HG02840 (cell line): Measurements from ENCODE around the gene RSL1D1.

Experiments used
- ATAC-seq: cut with Tn5 transposase; IDR thresholded peaks from one replicate; pipeline ENCODE4 v1.9.1; 2021; ENCODE audit warnings: mild to moderate bottlenecking, moderate library complexity, moderate number of reproducible peaks; ENCODE audit not compliant: unreplicated experiment, low FRiP score

Gene RSL1D1

DNA sequence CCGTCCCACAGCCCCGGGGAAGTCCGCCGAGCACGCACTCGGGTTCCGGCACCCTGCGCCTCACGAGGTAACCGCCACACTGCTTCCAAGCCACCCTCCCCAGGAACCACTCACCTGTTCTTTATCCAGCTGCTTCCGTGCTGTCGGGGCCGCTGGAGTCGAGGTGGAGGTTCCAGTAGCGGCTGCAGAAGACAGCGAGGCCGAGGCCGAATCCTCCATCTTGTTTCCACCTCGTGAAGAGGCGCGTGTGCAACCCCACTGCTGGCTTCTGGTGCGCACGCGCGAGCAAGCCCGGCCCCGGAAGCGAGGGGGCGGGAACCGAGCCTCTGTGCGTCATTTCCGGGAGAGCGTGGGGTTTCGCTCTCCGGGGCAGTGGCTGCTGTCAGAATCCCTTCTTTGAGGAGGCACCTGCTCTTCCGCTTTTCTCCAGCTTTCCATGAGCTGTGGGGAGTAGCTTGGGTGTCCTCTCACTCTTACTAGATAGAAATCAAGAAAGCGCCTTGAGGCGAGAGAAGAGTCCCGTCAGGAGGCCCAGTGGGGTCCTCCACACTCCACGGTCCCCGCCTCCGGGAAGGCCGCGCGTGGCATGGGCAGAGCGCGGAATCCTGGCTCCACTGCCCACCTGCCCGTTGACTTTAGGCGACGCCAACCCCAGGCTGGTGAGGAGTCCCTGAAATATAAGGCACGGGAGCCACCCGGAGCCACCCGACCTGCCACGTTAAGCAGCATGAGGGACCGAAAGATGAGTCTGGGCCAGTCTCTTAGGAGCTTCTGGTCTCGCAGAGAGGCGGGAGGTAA lies at the start of gene RSL1D1:
TSS of gene RSL1D1 (minus strand) at position 249 of the 798 bp plus-strand sequence. CDS start at position 219, 30 bp downstream.
- peak; percentile 87 for ATAC-seq

DNA sequence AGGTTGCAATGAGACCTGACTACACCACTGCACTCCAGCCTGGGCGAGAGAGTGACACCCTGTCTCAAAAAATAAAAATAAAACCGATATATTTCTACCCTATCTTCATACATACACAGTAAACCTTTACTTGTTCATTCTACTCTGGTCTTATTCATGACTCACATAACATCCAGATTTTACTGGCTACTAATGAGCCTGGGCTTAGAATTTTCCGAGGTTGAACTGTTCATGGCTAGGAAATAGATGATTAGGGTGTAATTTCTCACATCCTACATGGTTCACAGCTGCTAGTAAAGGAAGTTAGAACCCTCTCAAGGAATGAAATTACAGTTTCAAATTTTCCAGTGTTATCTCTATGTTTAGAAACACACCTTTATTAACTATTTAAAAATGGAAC lies 49.7 kb upstream of the RSL1D1 start:
- ATAC-seq = no peak

DNA sequence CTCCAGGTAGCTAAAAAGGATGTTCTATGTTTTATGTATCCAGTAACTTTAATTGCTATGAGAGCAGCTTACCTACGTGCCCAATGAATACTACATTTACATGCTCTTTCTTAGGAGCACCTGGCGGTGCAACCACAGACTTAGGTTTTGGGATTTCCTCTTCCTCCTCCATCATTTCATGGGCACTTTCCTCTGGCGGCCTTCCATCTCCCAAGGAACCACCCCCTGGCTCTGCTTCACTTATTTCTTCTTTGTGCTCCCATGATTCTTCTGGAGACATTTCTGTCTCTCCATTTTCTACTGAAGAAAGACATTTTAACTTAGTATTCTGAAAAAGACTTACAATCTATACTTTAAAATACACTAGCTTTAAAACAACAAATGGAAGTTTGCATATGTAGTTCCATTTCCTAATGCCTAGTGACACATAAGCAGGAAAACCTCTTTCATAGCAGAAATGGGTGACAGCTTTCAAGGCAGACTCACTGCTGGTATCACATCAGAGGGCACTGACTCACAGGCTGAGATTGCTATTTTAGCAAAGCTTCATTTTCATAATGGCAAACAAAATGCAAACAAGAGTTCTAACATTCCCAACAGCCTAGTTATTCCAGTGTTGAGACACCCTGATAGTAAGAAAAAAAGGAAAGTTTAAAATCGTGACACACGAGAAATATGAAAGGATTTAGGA lies 45.3 kb upstream of the RSL1D1 start:
- no peak for ATAC-seq

DNA sequence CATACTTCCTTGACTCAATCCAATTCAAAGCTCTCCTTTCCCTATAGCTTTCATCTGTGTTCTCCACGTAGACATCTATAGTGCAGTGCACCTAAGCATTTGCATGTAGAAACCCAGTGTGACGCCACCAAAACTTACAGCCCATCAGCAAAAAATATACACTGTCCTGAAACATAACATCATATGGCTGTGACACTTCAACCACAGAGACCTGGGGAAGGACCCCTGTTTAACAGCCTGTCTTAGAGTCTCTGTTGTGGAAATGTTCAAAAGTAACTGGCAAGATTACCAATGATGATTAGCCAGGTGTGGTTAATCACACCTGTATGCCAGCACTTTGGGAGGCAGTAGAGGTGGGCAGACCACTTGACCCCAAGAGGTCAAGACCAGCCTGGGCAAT lies 42.2 kb upstream of the RSL1D1 start:
- no peak for ATAC-seq

DNA sequence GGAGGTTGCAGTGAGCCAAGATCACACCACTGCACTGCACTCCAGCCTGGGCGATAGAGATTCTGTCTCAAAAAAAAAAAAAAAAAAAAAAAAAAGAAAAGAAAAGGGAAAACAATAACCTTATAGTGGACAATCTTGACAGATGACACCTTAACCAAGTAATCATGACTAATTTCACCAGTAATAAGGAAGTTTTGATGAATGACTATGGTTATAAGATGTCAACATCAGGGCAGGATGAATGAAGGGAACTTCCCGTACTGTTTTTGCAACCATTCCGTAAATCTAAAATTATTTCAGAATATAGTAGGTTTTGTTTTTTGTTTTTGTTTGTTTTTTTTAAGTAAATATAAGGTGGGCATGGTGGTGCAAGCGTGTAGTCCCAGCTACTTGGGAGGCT lies 41.4 kb upstream of the RSL1D1 start:
- ATAC-seq = no peak

DNA sequence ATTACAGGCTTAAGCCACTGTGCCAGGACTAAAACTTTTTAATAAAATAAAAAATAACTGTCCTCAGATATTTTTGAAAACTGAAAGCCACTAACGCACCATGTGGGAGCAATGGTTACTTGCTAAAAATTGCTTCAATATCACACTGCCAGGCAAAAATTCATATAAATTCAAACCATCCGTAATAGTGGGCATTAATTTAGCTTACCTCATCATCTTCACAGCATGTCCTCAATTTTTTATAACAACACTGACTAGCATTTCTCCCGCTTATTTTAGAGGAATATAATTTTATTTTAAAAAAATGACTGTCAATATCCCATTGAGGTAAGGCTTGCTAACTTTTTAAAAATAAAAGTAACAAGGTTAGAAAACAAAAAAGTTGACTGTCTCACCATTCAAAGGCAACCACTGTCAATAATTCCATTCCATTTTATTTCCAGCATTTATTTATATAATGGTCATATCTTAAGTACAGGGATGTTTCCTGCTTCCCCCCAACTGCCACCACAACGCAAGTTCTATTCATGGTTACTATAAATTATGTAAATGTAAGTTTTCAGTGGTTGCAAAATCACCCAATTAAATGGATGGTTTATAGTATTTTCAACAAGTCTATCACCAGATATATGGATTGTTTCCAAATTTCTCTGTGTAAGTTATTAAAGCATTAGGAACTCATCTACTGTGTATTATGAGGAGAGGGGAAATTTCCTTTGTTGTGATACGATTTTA lies 39.1 kb upstream of the RSL1D1 start:
- ATAC-seq = no peak

DNA sequence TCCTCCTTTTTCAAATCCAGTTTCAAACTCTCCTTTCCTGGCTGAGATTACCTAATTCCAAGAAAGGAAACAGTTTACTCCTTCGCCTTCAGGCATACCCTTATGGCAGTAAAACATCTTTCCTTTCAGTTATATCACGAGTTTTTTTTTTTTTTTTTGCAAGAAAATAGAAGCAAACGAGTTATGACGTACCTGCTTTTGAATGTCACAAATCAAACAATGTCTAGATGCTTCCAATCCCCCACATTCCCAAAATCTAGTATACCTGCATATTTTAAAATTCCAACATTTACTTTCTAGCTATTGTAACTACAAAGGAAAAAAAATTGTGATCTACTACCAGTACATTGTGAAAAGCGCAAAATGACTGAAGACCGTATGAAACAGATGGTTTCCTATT lies 35.5 kb upstream of the RSL1D1 start:
- no peak for ATAC-seq

DNA sequence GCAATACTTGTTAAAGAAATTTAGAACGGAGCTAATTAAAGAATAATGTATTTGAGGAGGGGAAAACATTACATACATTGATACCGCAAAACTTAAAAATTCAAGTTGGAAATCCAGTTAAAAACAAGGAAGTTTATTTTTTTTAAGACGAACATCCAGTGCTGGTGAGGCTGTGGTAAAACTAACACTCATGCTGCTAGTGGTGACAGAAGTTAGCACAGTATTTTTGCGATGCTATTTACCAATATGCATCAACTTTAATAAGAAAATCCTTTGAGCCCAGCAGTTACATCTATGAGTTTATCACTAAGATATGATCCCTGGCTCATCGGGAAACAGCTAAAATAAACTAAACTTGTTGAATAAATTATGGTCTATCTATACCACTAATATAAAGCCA lies 32.7 kb upstream of the RSL1D1 start:
- no peak for ATAC-seq

DNA sequence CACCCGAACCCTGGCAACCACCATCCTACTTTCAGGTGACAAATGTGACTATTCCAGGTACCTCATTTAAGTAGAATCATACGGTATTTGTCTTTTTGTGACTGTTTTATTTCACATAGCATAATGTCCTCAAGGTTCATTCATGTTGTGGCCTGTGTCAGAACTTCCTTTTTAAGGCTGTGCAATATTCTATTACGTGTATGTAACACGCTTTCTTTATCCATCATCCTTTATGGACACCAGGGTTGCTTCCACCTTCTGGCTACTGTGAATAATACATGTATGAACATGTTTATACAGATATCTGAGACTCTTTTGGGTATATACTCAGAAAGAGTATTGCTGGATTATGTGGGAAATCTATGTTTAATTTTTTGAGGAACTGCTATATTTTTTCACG lies 28.7 kb upstream of the RSL1D1 start:
- ATAC-seq = no peak

DNA sequence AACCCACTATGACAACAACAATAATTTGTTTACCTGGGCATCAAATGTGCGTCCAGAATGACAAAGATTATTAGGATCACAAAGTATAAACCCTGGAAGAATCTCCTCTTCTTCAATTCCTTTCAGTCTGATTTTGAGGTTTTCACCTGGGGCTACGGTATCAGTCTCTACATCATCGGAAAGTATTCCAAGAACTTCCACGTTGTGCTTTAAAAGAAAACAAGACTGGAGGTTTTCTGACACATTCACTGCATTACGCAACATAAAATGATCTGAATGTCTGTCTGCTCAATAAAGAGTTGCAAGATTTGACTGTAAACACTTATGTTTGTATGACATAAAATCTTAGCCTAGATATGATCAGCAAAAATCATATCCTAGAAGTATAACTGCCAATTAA lies 26.0 kb upstream of the RSL1D1 start:
- ATAC-seq = no peak

DNA sequence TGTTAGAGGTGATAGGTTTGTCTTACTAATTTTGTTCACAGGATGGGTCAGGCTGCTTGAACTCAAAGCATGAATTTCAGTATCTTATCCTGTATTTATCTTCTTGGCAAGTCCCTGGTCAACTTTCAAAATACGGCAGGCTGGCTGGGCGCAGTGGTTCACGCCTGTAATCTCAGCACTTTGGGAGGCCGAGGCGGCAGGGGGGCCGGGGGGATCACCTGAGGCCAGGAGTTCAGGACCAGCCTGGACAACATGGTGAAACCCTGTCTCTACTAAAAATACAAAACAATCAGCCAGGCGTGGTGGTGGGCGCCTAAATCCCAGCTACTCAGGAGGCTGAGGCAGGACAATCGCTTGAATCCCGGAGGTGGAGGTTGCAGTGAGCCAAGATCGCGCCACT lies 25.0 kb upstream of the RSL1D1 start:
- ATAC-seq = no peak

DNA sequence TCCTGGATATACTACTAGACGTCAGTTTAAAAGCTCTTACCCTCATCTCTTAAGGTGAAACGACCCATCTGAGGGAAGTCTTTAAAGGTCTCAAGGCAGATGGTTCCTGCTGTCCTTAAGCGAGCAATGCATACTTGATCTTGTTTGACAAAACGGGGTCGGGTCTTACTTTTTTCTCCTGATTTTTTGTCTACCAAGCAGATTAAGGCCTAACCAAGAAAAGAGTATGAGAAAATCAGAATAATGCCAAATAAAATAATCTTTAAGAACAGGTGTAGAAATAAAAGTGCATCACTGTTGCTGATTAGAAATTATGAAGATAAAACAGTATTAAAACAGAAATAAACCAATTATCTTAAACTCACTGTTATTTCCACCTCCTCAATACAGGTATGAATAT lies 24.4 kb upstream of the RSL1D1 start:
- ATAC-seq = no peak

DNA sequence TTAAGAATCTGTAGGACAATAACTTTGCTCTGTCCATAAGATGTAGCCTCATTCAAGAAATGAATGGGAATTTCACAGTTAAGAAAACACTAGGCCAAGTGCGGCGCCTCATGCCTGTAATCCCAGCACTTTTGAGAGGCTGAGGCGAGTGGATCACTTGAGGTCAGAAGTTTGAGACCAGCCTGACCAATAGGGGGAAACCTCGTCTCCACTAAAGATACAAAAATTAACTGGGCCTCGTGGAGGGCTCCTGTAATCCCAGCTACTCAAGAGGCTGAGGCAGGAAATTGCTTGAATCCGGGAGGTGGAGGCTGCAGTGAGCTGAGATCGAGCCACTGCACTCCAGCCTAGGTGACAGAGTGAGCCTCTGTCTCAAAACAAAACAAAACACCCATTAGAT lies 19.9 kb upstream of the RSL1D1 start:
- no peak for ATAC-seq

DNA sequence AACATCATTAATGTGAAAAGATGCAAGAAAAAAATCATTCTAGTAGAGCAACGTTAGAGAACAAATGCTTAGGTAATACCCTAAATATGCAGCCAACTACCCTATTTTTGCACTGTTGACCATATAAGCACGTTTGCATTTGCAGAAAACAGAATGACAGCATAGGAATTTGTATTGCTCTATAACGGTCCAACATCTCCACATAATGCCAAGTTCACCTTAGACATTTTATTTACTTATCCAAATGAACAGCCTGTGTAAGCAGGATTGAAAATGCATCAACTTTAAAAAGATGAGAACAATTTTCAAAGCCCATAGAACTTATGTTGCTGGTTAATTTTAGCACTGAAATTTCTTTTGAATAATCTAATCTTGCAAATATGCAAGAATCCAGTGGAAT lies 19.1 kb upstream of the RSL1D1 start:
- ATAC-seq = no peak

DNA sequence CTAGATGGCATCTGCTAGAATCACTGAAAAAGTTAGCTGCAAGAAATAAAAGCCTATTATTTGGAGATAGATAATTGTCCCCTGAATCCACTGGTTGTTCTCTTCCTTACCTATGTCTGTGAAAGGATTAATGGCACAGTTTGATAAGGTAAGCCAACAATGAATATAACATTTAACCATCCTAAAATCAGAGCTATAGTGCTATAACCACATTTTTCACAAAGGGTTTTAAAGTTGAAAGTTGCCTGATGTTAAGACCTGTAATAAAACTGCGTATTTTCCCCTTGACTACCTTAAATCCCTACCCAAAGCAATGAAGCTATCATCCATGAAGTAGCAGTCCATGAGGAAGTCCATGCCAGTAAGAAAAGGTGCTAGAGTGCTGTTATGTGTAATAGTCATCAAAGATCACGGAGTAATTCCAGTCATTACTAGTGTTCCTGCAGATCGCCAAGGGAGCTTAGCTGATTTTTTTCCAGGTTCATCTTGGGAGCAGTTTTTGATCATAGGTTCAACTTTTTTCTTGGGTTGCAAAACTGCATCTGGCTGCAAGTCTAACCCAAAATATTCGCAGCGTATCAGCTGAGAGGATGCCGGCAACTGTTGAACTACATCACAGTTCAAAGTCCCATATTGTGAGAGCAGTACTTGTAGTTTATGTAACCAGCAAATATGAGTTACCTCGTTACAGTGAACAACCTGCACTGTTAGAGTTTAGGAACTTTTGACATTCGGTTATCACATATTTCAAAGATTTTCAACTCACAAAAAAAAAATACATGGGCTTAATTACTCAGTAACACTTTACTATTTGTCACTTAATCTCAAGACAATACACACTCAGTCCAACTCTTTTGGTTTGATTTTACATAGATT lies 18.2 kb upstream of the RSL1D1 start:
- ATAC-seq = no peak

DNA sequence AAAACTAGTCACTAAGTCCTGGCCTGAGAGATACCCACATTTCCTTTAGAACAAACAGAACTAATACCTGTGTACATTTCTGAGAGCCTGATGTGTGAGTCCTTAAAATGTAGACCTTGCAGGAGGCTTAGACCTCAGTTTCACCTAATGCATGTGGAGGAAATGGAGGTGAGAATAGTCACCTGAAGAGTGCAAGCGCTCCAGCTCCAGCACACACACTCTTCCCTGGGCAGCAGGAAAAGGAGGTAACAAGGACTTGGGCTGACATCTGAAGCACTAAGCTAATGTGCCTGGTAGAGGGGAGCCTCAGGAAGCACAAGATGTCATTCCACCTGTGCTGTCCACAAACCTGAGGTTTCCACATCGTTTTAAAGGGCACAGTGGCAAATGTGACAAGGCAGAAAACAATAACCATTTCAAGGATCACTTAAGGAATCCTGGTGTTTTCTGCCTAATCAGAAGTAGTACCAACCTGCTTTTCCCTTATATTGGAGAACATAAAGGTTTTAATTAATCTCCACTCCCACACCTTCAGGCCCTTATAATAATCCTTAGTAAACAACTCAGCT lies 17.2 kb upstream of the RSL1D1 start:
- no peak for ATAC-seq

DNA sequence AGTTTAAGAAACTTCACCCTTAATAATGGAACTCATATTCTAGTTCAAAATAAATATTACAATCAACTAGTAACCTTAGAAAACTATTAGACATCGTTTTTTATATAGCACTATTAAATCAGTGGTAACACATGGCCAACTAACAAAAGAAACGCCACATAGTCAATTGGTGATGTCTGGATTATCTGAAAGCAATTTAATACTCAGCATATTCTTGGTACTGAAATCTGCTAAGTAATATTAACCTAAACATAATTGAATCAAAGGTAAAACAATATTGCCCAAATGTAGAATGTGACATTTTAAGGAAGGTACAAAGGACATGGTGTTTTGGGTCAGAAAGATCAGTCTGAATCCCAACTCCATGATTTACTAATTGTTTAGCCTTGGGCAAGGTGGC lies 11.1 kb upstream of the RSL1D1 start:
- no peak for ATAC-seq

DNA sequence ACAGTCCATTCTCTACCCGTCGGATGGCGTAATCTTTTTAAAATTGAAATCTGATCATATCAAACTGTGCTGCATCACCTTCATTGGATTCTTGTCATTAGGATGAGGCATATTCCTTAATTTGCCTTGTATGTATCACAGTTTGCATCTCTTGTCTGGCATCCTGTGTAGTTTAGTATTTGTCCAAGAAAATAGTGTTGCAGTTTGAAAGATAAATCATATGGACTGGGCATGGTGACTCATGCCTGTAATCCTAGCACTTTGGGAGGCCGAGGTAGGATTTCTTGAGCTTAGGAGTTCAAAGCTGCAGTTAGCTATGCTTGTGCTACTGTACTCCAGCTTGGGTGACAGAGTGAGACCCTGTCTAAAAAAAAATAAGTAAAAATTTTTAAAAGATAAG lies 5.8 kb upstream of the RSL1D1 start:
- ATAC-seq = no peak

DNA sequence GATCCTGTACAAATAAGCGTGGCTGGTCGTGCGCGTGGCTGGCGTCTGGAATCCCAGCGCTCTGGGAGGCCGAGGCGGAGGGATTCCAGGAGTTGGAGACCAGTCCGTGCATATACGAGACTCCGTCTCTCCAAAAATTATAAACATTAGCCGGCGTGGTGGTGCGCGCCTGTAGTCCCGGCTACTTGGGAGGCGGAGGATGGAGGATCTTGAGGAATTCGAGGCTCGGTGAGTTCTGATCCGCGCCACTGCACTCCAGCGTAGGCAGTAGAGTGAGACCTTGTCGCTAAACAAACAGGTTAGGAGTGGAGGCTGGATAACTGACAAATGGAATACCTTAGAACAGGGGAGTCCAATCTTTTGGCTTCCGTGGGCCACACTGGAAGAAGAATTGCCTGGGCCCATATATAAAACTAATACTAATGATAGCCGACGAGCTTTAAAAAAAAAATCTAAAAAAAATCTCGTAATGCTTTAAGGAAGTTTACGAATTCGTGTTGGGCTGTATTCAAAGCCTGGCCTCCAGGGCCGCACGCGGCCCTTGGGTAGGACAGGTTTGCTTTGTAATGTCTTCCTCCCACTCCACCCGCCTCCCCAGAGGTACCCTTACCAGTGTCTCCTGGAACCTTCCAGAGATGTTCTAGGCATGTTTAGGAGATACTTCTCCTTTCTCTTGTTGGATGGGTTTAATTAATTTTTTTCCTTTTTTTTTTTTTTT lies 909 bp upstream of the RSL1D1 start:
- ATAC-seq = no peak

DNA sequence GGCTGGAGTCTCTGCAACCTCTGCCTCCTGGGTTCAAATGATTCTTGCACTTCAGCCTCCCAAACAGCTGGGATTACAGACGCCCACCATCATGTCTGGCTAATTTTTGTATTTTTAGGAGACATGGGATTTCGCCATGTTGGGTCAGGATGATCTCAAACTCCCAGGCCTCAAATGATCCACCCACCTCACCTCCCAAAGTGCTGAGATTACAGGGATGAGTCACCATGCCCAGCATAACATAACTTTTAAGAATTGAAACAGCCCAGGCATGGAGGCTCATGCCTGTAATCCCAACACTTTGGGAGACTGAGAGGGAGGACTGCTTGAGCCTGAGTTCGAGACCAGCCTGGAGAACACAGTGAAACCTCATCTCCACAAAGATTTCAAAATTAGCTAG lies 2.5 kb downstream of the RSL1D1 start:
- ATAC-seq = no peak
